ENCODE measurements around the gene B3GNT4.
A peak's percentile ranks its signal among the peaks of the same experiment; 100 is the strongest.
"Not testable (repeated sequence)": the region's sequence is repeated elsewhere in the genome, so short reads cannot be mapped to it uniquely, and the experiment has no call there.

The B3GNT4 gene

GRCh38 chr12:122189626-122190475, 13.7 kb upstream of the B3GNT4 start:
- DNase-seq: no peak

- DNase-seq: peak; percentile 33 to 64 (median 44)
Measured at GRCh38 chr12:122190842-122191668, 12.5 kb upstream of the B3GNT4 start.

- DNase-seq: no peak
Measured at GRCh38 chr12:122192441-122192840, 11.1 kb upstream of the B3GNT4 start.

- DNase-seq: no peak
Measured at GRCh38 chr12:122194804-122195203, 8.7 kb upstream of the B3GNT4 start.

GRCh38 chr12:122195405-122195804, 8.1 kb upstream of the B3GNT4 start:
- DNase-seq: no peak

- DNase-seq: no peak
Measured at GRCh38 chr12:122197612-122197966, 5.9 kb upstream of the B3GNT4 start.

GRCh38 chr12:122199484-122200355, 3.8 kb upstream of the B3GNT4 start:
- DNase-seq: no peak

- no peak for DNase-seq
Measured at GRCh38 chr12:122200541-122201175, 2.9 kb upstream of the B3GNT4 start.

- DNase-seq: no peak
Measured at GRCh38 chr12:122201381-122201780, 2.1 kb upstream of the B3GNT4 start.

GRCh38 chr12:122202017-122202416, 1.5 kb upstream of the B3GNT4 start:
- no peak for DNase-seq

- DNase-seq: not testable (repeated sequence)
Measured at GRCh38 chr12:122202811-122203210, 698 bp upstream of the B3GNT4 start.

GRCh38 chr12:122204167-122205052, 901 bp downstream of the B3GNT4 start:
- peak in 2 of 6 experiments; percentile 16 to 27 for DNase-seq

- no peak for DNase-seq
Measured at GRCh38 chr12:122205053-122205925, 1.8 kb downstream of the B3GNT4 start.

- DNase-seq: no peak
Measured at GRCh38 chr12:122206111-122206881, 2.8 kb downstream of the B3GNT4 start.

GRCh38 chr12:122206976-122207375, 3.5 kb downstream of the B3GNT4 start:
- no peak for DNase-seq

- DNase-seq: no peak
Measured at GRCh38 chr12:122207391-122207790, 3.9 kb downstream of the B3GNT4 start.

GRCh38 chr12:122208073-122208820, 4.7 kb downstream of the B3GNT4 start:
- no peak for DNase-seq

GRCh38 chr12:122215771-122216170, 12.3 kb downstream of the B3GNT4 start:
- DNase-seq: no peak

GRCh38 chr12:122216445-122216844, 12.9 kb downstream of the B3GNT4 start:
- no peak for DNase-seq
